Stimulated activated CD4-positive, alpha-beta T cell treated with anti-CD3 and anti-CD28 coated beads, Interleukin-12 subunit alpha, Interleukin-12 subunit beta, amount 100 ng/mL, for 48 hours (primary cell): ENCODE measurements around the gene SERPINB1.

Experiments used
- DNase-seq, 3 donors: peaks; one replicate each; pipeline ENCODE4 v3.0.0-alpha.2; 2020; ENCODE audit warnings: low read depth in 2 of 3, low spot score in 1 of 3

SERPINB1 gene

DNA sequence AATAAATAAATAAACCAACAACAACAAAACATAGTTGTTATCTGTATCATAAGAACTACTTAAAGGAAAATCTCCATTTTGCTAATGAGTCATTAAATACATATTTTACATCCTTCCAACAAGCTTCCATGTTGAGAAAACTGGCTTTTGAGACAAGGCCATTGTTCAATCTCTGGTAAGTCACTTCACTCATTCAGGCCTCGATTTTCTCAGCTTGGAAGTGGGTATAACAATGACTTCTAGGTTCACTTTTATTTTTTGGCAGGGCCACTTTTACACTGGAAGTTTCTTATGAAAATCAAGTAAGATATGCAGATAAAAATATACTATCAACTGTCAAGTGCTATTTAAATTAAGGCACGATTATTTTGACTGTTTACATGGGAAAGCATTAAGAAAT, 46.5 kb downstream of the SERPINB1 start:
- DNase-seq: no peak

DNA sequence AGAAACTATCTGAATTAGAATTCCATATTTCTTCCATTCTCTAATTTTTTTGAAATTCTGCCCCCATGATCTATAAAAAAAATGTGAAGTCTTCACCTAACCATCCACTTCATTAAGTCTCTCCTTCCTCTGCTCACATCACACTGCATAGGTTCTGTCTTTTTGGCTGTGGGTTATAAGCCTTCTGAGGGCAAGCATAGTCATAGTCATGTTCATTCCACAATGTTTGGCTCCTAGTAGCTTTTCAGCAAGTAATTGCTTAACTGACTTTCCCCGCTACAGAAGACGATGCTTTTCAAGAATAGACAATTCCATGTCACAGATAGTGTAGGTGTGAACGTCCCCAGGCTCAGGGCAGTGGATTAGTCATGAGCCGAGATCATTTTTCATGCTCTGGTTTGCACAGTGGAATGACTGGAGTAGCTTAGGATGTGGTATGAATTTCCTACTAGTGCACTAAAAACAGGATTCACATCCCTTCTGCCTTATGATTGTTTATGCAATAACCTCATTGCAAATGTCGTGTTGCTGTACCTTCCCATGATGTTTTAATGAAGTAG, 47.4 kb downstream of the SERPINB1 start:
- DNase-seq: no peak

DNA sequence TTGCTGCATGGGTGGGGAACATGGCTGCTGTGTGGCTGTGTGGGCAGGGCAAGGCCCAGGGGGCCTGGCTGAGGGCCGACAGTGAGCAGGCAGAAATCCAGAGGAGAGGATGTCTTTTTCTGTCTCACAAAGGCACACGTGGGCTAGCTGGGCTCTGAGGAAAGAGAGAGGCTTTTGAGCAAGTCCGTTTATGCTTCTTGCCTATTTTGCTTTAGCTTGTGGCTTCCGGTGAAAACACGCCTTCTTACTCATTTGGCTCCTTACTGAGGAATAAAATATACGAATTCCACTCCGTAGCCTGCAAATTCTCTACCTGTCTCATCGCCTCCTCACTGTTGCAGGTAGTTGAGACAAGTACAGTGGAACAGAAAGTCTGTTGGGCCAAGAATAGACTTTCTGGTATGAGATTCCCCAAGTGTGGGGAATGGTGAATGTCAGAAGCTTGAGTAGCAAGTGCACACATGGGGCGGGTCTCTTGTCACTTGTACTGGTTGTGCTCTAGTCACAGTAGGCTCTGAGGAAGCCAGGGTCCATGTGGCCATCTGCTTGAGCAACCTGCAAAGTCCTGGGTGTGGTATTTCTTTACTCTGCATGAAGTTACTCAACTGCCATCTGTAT, 48.0 kb downstream of the SERPINB1 start:
- DNase-seq: peak in 2 of 3 donors; percentile 19 to 22

DNA sequence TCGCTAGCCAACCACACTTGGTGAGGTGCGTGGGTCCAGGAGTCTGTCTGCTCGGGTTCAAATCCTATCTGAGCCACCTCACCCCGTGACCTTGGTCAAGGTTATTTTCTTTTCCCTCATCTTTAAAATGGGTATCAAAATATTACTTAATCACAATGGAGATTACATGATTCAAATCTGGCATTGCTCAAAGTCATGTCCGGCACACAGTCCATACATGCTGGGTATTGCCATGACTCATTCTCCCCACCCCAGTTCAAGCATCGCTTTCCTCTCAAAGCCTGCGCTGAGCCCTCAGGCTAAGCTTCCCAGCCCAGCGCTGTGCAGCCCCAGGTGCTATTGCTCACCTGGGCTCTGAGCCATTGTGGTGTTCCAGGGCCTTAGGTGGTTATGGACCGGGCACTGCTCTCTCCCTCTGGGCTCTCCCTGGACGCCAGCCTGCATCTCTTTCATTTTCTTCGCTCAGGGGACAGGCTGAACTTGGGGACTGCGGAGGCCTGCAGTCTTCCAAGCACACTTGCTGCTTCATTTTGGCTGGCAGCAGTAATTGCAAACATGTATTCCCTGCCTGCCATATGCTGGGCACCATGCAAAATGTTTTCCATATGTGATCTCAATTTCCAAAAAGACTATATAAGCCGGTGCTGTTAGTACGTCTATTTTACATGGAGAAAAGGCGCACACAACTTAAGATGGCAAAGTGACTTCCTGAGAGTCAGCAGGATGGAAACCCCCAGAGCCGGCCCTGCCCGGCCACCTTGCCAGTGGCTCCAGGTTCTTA, 49.1 kb downstream of the SERPINB1 start:
- DNase-seq: no peak

DNA sequence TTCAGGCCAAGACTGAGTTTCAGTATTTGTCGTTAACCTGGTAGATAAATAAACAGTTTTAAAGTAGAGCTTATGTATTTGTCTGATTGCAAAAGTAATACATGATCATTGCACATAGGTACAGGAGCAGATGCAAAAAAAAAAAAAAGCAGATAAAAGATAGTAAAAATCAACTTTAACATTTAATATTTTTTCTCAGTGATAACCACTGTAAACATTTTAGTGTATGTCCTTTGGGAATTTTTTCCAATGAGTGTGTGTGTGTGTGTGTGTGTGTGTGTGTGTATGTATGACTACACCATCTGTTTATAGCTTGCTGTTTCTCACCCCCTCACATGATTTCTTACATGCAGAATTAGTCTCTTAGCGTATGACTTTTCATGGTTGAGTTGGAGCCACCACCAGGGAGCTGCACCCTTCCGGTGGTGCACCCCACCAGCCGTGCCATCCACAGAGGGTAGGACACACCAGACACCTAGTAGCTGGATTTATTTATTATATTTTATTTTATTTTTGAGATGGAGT, 50.2 kb downstream of the SERPINB1 start:
- DNase-seq: no peak

DNA sequence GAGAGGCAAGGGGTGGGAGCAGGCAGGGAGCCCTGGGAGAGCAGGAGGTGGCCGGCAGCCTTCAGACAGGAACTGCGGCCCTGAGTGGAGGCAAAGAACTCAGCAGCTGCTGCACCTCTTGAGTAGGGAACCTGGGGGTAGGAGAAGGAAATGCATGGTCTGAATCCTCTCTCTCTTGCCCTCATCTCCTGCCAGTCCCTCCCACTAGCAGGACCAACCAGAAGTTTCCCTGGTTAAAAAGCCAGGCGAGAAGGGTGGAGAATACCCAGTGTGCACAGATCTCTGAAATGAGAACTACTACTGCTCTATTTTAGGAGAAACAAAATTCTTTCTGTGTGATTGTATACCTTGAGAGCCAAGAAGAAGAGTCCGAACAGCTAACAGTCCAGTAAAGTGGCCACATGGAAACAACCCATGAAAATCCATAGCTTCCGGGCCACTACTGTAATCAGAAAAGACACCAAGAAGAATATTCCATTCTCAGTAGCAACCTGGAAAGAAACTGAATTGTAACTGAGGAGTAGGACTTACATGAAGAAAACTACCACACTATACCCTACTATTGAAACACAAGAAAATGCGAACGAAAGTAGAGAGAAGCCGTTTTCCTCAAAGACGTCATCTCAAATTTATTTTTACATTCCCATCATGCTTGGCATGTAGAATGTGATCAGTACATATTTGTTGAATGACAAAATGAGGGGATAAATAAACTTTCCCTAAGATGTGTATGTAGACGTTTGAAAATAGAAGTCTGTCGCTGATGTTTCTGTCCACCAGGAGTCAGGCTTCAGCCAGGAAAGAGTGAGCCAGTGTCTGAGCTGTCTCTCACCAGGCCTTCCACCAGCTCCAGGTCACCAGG, 50.8 kb downstream of the SERPINB1 start:
- peak; percentile 47 to 55 (median 53) for DNase-seq

DNA sequence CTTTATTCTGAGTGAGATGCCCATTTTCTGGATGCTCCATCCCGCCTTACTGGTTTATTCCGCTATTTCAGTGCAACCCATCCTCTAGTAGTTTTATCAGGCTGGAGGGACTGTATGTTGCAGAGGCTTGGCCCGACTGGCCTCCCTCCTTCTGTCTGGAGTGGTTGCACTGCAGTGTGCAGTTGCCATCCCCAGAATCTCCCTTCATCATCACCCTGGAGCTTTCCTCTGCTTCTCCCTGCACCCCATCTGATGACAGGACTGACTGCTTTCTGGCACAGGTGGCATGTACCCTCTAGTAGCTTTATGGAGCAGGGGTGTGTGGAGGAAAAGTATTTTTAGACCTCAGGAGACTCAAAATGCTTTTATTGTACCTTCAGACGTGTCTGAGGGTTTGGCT, 55.4 kb downstream of the SERPINB1 start:
- DNase-seq: no peak

DNA sequence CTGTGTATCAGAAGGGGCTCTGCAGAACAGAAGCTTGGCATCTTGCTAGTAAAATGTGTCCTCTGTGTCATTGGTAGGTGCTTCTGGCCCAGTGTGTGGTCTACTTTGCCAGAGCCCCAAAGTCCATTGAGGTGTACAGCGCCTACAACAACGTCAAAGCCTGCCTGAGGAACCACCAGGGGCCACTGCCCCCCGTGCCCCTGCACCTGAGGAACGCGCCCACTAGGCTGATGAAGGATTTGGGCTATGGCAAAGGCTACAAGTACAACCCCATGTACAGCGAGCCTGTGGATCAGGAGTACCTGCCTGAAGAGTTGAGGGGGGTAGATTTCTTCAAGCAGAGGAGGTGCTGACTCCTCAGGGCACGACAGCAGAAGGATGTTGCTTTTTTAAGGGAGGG, 56.7 kb downstream of the SERPINB1 start:
- no peak for DNase-seq

DNA sequence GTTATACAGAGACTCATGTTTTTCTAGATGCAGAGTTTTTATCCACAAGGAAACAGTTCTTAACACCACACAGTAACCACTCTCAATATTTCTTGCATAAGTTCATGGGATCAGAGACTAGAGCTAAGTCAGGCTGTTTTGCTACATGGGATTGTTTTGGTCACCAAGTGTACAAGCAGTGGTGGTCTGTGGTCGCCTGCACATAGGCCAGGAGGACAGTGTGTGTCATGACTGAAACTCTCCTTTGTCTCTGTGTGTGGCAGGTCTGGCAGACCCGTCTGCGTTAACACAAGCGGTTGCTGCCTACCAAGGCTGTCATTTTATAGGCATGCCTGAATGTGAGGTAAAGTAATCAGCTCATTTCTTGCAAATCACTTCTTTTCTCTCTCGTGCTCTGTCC, 57.6 kb downstream of the SERPINB1 start:
- no peak for DNase-seq

DNA sequence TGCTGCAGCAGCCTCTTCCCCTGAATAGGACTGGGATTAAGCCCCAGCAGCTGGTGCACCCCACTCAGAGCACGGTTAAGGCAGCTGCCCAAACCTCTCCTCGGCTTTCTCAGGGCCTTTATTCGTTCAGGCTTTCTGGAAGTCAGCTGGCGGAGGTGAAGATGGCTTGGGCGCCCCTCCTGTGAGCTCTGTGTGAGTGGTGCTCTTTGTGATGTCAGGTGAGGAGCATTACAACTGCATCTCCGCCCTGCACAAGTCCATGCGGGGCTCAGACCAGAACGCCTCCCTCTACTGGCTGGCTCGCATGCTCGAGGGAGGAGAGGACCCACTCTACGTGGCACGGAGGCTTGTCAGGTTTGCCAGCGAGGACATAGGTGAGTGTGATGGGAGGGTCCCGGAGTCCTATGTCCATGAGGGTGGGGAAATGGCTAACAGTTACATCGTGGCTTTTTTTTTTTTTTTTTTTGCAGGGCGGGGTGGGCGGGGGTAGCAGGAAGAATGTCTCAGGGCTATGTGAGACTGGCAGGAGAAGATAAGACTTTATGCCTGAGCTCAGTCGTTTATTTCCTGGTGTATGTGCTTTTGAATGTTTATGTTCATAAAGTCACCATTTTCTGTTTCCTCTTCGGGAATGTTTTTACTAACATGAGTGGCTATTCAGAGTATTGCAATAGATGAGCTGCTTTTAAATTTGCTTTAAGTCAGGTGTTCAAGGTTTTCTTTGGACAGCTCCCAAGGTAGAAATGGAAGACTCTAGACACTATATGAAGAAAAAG, 58.3 kb downstream of the SERPINB1 start:
- no peak for DNase-seq

DNA sequence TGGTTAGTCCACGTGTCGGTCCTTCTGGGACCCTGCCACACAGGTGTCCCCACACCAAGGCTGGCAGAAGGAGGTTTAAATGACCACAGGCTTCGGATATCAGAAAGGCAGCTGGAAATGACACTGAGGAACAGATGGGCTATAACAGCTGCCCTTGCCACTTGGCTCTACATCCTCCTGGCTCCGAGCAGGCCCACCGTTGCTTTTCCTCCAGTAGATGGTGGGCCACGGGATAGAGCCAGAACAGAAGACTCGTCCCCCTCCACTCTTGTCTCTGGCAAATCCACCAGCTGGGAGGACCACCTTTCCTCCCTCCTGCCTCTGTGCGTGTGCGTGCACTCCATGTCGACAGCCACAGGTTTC, 58.9 kb downstream of the SERPINB1 start:
- DNase-seq: no peak

DNA sequence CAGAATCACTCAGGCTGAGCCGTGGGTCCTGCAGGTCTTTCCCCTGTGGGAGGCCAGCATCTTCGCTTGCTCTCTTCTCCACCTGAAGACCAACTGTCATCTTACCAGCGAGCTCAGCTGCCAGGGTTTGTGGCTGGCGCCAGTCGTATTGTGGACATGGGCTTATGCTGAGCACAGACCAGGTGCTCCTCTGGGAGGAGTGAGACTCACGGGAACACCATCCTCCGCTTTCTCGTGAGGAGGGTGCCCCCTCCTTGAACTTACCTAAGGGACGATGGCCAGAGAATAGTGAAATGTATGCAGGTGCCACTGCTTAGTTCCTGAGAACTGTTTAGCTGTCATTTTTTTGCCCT, 59.3 kb downstream of the SERPINB1 start:
- no peak for DNase-seq
